B cell (primary cell): ENCODE data around the gene TRAPPC8.

ENCODE experiments used
- EZH2 ChIP-seq: IDR thresholded peaks from 2 replicates; pipeline ENCODE4 v1.6.1; 2012; ENCODE audit warnings: borderline replicate concordance, low read depth, mild to moderate bottlenecking, moderate library complexity, low read length; ENCODE audit not compliant: insufficient read depth, poor library complexity, severe bottlenecking
- TF ChIP-seq, protein P1 (sequence below): fragments of 200-600 bp; IDR thresholded peaks from one replicate; pipeline ENCODE4 v1.8.0; 2022; ENCODE audit warnings: antibody characterized with exemption, mild to moderate bottlenecking

GRCh38 chr18:31863103-31863502 is 79.8 kb downstream of the TRAPPC8 start:
- TF ChIP-seq EZH2: no peak
- TF ChIP-seq, protein P1, sequence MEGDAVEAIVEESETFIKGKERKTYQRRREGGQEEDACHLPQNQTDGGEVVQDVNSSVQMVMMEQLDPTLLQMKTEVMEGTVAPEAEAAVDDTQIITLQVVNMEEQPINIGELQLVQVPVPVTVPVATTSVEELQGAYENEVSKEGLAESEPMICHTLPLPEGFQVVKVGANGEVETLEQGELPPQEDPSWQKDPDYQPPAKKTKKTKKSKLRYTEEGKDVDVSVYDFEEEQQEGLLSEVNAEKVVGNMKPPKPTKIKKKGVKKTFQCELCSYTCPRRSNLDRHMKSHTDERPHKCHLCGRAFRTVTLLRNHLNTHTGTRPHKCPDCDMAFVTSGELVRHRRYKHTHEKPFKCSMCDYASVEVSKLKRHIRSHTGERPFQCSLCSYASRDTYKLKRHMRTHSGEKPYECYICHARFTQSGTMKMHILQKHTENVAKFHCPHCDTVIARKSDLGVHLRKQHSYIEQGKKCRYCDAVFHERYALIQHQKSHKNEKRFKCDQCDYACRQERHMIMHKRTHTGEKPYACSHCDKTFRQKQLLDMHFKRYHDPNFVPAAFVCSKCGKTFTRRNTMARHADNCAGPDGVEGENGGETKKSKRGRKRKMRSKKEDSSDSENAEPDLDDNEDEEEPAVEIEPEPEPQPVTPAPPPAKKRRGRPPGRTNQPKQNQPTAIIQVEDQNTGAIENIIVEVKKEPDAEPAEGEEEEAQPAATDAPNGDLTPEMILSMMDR: no peak
